Fibroblast of mammary gland (primary cell): ENCODE data around the gene PKN1.

Experiments
- DNase-seq: peaks from one replicate; pipeline ENCODE4 v3.0.0-alpha.2; 2010; ENCODE audit warnings: low read depth
- H3K4me3 ChIP-seq: 2 replicates; pipeline ENCODE4 v1.5.1; 2011; ENCODE audit warnings: low read depth, mild to moderate bottlenecking, low read length, moderate library complexity; ENCODE audit not compliant: control insufficient read depth
- CTCF ChIP-seq: conservative IDR thresholded peaks from 2 replicates; pipeline ENCODE4 v1.5.1; 2011; ENCODE audit warnings: low read depth, low read length, inconsistent platforms; ENCODE audit not compliant: control insufficient read depth, insufficient read depth

PKN1 gene

DNA sequence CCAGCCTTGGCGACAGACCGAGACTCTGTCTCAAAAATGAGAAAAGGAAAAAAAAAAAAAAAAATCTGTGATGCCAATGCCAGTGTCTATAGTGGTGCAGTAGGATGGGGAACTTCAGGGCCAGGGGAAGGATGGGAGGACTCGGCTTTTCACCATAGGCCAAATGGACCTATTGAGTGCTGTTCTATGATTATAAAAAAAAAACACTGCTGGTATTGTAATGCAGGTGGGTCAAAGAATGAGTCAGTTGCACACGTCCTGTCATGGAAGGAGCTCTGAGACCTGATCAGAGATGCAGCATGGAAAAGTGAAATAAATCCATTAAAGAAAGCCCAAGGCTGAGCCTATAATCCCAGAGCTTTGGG is 78.1 kb downstream of the PKN1 start:
- DNase-seq, result no peak
- H3K4me3 ChIP-seq, result no peak overlapping the region
- no peak for TF ChIP-seq CTCF

DNA sequence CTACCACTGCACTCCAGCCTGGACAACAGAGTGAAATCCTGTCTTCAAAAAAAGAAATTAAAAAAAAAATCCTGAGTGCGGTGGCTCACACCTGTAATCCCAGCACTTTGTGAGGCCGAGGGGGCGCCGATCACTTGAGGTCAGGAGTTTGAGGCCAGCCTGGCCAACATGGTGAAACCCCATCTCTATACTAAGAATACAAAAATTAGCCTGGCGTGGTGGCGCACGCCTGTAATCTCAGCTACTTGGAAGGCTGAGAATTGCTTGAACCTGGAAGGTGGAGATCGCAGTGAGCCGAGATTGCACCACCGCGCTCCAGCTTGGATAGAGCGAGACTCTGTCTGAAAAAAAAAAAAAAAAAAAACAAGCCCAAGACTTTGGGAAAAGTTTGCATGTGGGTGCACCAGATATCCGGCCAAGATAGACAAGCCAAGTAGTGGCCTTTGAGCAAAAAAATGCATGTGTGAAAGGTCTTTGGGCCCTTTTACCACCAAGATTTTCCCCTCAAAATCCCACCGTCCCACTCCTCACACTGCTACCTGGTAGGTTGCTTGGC is 79.4 kb downstream of the PKN1 start:
- DNase-seq, result no peak
- no peak for TF ChIP-seq CTCF

DNA sequence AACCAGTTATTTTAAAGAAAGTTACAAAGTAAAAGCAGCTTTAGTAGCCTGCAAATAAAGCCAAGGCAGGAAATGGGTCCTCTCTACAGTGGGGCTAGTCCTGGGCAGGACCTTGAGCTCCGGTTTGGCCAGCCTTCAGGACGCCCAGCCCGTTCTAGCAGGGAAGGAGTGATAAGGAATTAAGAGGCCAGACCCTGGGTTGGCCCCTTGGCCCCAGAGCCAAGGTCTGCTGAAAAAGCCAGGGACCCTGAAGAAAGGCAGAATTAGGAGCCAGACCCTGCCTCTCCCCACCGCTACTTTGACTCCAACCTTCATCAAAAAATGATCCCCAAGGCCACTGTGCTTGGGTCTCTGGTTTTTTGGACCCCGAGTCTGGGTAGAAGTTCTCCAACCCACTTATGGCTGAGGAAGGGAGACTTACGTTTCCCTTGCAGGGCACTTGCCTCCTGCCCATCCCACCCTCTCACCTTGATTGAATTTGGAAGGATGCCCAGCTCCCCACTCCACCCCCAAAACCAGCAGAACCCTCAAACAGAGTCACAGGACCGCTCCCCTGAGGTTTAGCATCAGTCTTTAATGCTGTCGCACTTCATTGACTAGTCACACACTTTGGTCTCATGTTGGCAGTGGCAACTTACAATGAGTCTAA is 81.2 kb downstream of the PKN1 start:
- no peak overlapping the region for H3K4me3 ChIP-seq
- TF ChIP-seq CTCF, result no peak

More for the DNA sequence above, 79.4 kb downstream of the PKN1 start:
- H3K4me3 ChIP-seq, result no peak overlapping the region

DNA sequence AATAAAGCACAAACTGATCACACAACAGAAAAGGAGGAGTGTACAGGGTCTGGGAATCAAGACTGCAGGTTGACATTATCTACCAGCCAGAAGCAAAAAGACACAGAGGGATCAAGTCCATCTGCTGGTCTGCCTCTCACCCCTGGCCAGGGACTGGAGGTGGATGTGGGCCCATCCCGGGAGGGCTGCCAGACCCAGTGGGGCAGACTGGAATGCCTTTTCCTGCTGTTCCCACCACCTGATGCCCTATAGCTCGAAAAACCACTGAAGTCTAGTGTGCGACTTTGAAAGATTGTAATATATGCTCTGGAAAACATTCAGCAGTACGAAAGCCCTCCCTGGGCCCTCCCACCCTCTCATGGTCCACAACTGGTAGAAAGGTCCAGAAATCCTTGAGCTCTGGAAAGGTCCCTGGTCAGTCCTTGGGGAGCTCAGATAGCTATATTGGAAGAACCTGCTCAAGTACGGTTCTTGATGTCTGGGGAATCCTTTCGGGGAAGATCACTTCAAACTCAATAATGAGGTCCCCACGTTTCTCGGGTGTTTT is 82.5 kb downstream of the PKN1 start:
- TF ChIP-seq CTCF, result no peak
- no peak for DNase-seq
- H3K4me3 ChIP-seq, result peak overlapping the region; percentile 76

More for the DNA sequence above, 81.2 kb downstream of the PKN1 start:
- no peak for DNase-seq

DNA sequence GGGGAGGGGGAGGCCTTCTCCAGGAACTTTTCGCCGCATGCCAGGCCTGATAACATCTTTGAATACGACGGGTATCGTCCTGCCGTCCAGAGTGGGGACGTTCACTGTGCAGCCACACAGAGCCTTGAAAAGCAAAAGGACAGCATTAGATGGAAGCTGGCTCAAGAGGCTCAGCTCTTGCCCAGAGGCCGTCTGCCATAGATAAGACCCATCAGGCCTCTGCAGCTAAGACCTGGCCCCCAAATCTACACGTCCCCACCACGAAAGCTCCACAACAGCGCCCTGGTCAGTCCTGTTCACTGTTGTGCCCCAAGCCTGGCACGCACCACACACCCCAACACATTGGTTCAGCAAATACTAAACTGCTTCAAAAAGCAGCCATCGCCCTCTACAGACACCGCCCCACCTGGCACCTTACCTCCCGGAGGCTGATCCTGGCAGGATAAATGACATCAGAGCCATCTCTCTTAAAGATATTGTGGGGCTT is 83.0 kb downstream of the PKN1 start:
- H3K4me3 ChIP-seq, result peak overlapping the region; percentile 76
- no peak for DNase-seq
- TF ChIP-seq CTCF, result no peak

- no peak for DNase-seq
- H3K4me3 ChIP-seq, result peak overlapping the region; percentile 76
- no peak for TF ChIP-seq CTCF
Measured at GRCh38 chr19:14516746-14517438, 83.8 kb downstream of the PKN1 start.
